ENCODE measurements around the gene RNF144B.

Gene RNF144B

GRCh38 chr6:18503206-18503592 lies 116.0 kb downstream of the RNF144B start:
- Histone ChIP-seq H3K27me3 (ENCODE audit: control insufficient read depth, low read length) (no peaks in the 10 kb centered on the region), H3K4me1 (ENCODE audit: control insufficient read depth, low read length) (peaks cover 46% of the 10 kb centered on the region), H3K4me3 (ENCODE audit: low read length) (peak overlapping the region; percentile 62), H3K27ac (ENCODE audit: low read depth, low read length) (no peak overlapping the region), H3K4me2 (ENCODE audit: low read length) (peak overlapping the region; percentile 67), H4K20me1 (ENCODE audit: control insufficient read depth, insufficient read depth, low read depth, low read length) (no peaks in the 10 kb centered on the region), H3K9me3 (ENCODE audit: control insufficient read depth, insufficient read depth, low read length) (no peaks in the 10 kb centered on the region), H3K79me2 (ENCODE audit: control insufficient read depth, low read length) (no peaks in the 10 kb centered on the region), H3K36me3 (ENCODE audit: control insufficient read depth, low read length) (no peaks in the 10 kb centered on the region), H3F3A (ENCODE audit: control insufficient read depth, insufficient read depth) (no peaks in the 10 kb centered on the region), H3K9me2 (replicated peaks; ENCODE audit: control insufficient read depth, low read length) (no peaks in the 10 kb centered on the region)
- TF ChIP-seq CTCF (IDR thresholded peaks at IDR 0.05; ENCODE audit: low read depth, low read length, poor library complexity, severe bottlenecking) (no peak), EZH2phosphoT487 (IDR thresholded peaks at IDR 0.05; ENCODE audit: borderline replicate concordance, low read length) (no peak)

GRCh38 chr6:18503593-18504231 lies 116.6 kb downstream of the RNF144B start:
- H3K4me1 ChIP-seq (ENCODE audit: control insufficient read depth, low read length): peaks cover 46% of the 10 kb centered on the region
- H3K4me2 ChIP-seq (ENCODE audit: low read length): peak overlapping the region; percentile 67
- H3K9me3 ChIP-seq (ENCODE audit: control insufficient read depth, insufficient read depth, low read length): no peaks in the 10 kb centered on the region
- no peaks in the 10 kb centered on the region for H3K27me3 ChIP-seq (ENCODE audit: control insufficient read depth, low read length)
- H3K4me3 ChIP-seq (ENCODE audit: low read length): peak overlapping the region; percentile 62
- no peaks in the 10 kb centered on the region for H3F3A ChIP-seq (ENCODE audit: control insufficient read depth, insufficient read depth)
- H4K20me1 ChIP-seq (ENCODE audit: control insufficient read depth, insufficient read depth, low read depth, low read length): no peaks in the 10 kb centered on the region
- H3K9me2 ChIP-seq (replicated peaks; ENCODE audit: control insufficient read depth, low read length): no peaks in the 10 kb centered on the region
- no peaks in the 10 kb centered on the region for H3K79me2 ChIP-seq (ENCODE audit: control insufficient read depth, low read length)
- no peaks in the 10 kb centered on the region for H3K36me3 ChIP-seq (ENCODE audit: control insufficient read depth, low read length)
- H3K27ac ChIP-seq (ENCODE audit: low read depth, low read length): peak overlapping the region; percentile 7; the same call in 1 of the 2 replicates
- TF ChIP-seq EZH2phosphoT487 (IDR thresholded peaks at IDR 0.05; ENCODE audit: borderline replicate concordance, low read length): no peak
- peak; percentile 89 for TF ChIP-seq CTCF (IDR thresholded peaks at IDR 0.05; ENCODE audit: low read depth, low read length, poor library complexity, severe bottlenecking)

GRCh38 chr6:18504232-18504596 lies 117.1 kb downstream of the RNF144B start:
- no peak overlapping the region for H3K27ac ChIP-seq (ENCODE audit: low read depth, low read length)
- peak overlapping the region; percentile 62; the same call in 1 of the 2 replicates for H3K4me3 ChIP-seq (ENCODE audit: low read length)
- peaks cover 46% of the 10 kb centered on the region for H3K4me1 ChIP-seq (ENCODE audit: control insufficient read depth, low read length)
- H3K4me2 ChIP-seq (ENCODE audit: low read length): peak overlapping the region; percentile 67
- TF ChIP-seq EZH2phosphoT487 (IDR thresholded peaks at IDR 0.05; ENCODE audit: borderline replicate concordance, low read length) (no peak), CTCF (IDR thresholded peaks at IDR 0.05; ENCODE audit: low read depth, low read length, poor library complexity, severe bottlenecking) (no peak)
- no peaks in the 10 kb centered on the region for H3K79me2 ChIP-seq (ENCODE audit: control insufficient read depth, low read length)
- no peaks in the 10 kb centered on the region for H3K27me3 ChIP-seq (ENCODE audit: control insufficient read depth, low read length)
- no peaks in the 10 kb centered on the region for H3K9me2 ChIP-seq (replicated peaks; ENCODE audit: control insufficient read depth, low read length)
- no peaks in the 10 kb centered on the region for H3K9me3 ChIP-seq (ENCODE audit: control insufficient read depth, insufficient read depth, low read length)
- no peaks in the 10 kb centered on the region for H4K20me1 ChIP-seq (ENCODE audit: control insufficient read depth, insufficient read depth, low read depth, low read length)
- H3F3A ChIP-seq (ENCODE audit: control insufficient read depth, insufficient read depth): no peaks in the 10 kb centered on the region
- no peaks in the 10 kb centered on the region for H3K36me3 ChIP-seq (ENCODE audit: control insufficient read depth, low read length)
